Measurements from ENCODE around the gene PNMA1.

DNA sequence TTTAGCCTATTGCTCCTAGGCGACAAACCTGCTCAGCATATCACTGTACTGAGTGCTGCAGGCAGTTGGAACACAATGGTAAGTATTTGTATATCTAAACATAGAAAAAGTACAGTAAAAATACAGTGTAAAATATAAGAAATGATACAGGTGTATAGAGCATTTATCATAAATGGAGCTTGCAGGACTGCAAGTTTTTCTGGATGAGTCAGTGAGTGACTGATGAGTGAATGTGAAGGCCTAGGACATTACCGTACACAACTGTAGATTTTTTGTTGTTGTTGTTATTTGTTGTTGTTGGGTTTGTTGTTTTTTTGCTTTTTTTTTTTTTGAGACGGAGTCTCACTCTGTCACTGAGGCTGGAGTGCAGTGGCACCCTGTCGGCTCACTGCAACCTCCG, 33.4 kb downstream of the PNMA1 start:
- TF ChIP-seq, protein P1, sequence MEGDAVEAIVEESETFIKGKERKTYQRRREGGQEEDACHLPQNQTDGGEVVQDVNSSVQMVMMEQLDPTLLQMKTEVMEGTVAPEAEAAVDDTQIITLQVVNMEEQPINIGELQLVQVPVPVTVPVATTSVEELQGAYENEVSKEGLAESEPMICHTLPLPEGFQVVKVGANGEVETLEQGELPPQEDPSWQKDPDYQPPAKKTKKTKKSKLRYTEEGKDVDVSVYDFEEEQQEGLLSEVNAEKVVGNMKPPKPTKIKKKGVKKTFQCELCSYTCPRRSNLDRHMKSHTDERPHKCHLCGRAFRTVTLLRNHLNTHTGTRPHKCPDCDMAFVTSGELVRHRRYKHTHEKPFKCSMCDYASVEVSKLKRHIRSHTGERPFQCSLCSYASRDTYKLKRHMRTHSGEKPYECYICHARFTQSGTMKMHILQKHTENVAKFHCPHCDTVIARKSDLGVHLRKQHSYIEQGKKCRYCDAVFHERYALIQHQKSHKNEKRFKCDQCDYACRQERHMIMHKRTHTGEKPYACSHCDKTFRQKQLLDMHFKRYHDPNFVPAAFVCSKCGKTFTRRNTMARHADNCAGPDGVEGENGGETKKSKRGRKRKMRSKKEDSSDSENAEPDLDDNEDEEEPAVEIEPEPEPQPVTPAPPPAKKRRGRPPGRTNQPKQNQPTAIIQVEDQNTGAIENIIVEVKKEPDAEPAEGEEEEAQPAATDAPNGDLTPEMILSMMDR (IDR thresholded peaks at IDR 0.05) = no peak
- TF ChIP-seq EP300 (IDR thresholded peaks at IDR 0.05) = no peak
- no peak for TF ChIP-seq POLR2AphosphoS5 (IDR thresholded peaks at IDR 0.05)
